Measurements from ENCODE around the gene ADARB2.

DNA sequence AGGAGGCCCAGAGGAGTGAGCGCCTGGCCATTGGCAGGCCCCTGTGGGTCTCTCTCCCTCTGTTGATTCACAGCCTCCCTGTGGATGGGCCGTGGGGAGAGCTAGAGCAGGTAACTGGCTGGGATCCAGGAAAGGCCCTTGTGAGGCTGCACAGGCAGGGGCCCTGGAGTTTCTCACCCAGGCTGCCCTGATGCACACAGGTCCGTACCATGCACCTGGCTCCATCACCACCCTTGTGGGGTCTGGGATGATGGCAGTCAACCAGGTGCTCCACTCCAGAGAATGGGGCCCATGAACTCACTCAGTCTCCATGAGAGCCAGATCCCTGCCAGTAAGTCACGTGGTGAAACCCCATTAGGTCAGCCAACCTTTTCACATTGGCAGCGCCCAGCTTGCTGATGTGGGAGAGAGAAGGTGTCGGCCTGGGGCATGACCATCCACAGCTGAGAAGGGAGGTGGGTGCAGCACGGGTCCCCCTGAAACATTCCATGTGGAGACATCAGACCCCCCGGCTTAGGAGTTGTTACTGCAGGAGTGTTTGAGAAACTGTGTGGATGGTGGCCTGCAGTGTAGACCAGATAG is 320.8 kb downstream of the ADARB2 start:
- TF ChIP-seq GATA2 (CRISPR knock-in tag; IDR thresholded peaks at IDR 0.05) (no peak), EZH2phosphoT487 (IDR thresholded peaks at IDR 0.05; ENCODE audit: borderline replicate concordance, low read depth) (no peak), RFX5 (IDR thresholded peaks at IDR 0.05; ENCODE audit: low read length) (no peak), USF2 (IDR thresholded peaks at IDR 0.05; ENCODE audit: borderline replicate concordance, low read depth, low read length) (no peak), CTCF (IDR thresholded peaks at IDR 0.05) (no peak), FOXM1 (IDR thresholded peaks at IDR 0.05; ENCODE audit: low read depth) (no peak), SIN3A (IDR thresholded peaks at IDR 0.05; ENCODE audit: borderline replicate concordance, low read depth, low read length) (no peak), RAD21 (IDR thresholded peaks at IDR 0.05; ENCODE audit: low read length) (no peak), POLR2AphosphoS5 (IDR thresholded peaks at IDR 0.05; ENCODE audit: low read depth, low read length) (no peak), EP300 (IDR thresholded peaks at IDR 0.05; ENCODE audit: borderline replicate concordance in 1 of 2, low read depth in 1 of 2, low read length in 1 of 2) (no peak), RCOR1 (IDR thresholded peaks at IDR 0.05; ENCODE audit: low read length) (no peak)
- TF ChIP-seq, protein P1, sequence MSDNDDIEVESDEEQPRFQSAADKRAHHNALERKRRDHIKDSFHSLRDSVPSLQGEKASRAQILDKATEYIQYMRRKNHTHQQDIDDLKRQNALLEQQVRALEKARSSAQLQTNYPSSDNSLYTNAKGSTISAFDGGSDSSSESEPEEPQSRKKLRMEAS (IDR thresholded peaks at IDR 0.05; ENCODE audit: low read depth): no peak
